GM21786 (cell line): ENCODE measurements around the gene GRID2.
"Not testable (repeated sequence)": the region's sequence is repeated elsewhere in the genome, so short reads cannot be mapped to it uniquely, and the experiment has no call there.

Experiments used
- ATAC-seq: cut with Tn5 transposase; IDR thresholded peaks from one replicate; pipeline ENCODE4 v1.9.1; 2021; ENCODE audit not compliant: unreplicated experiment

The GRID2 gene

GRCh38 chr4:92433272-92433758 lies 129.5 kb downstream of the GRID2 start:
- ATAC-seq: no peak

- not testable (repeated sequence) for ATAC-seq
These were observed 135.0 kb downstream of the GRID2 start for GRCh38 chr4:92438722-92439121.

GRCh38 chr4:92442131-92442530 lies 138.4 kb downstream of the GRID2 start:
- ATAC-seq: not testable (repeated sequence)

DNA sequence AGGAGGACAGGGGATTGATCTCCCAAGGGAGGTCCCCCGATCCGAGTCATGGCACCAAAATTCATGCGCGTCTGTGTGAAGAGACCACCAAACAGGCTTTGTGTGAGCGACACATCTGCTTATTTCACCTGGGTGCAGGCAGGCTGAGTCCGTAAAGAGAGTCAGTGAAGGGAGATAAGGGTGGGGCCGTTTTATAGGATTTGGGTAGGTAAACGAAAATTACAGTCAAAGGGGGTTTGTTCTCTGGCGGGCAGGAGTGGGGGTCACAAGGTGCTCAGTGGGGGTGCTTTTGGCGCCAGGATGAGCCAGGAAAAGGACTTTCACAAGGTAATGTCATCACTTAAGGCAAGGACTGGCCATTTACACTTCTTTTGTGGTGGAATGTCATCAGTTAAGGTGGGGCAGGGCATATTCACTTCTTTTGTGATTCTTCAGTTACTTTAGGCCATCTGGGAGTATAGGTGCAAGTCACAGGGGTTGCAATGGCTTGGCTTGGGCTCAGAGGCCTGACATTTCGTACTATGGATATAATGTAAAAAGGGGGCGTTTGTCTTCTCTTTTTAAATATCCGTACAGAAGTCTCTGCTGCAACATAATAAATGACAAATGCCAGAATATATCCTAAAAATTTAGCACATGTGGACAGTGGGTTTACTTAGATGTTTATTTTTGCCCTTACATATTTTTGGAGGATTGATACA lies 140.5 kb downstream of the GRID2 start:
- not testable (repeated sequence) for ATAC-seq

DNA sequence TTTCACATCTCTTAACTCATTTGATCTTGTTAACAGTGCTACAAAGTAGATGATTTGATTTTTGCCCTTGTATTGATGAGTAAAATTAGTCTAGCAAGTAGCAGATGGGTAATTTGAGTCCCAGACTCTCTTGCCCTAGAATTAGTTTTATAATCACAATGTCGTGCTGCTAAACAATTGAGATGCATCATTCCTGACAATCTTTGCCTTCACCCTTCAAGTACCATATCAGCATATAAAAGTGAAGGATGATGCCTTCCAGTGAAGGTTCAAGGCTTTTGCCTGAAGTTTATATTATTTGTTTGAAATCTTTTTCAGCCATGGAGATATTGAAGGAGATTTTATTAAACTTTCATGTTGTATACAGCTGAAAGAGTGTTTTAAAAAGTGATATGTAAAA lies 141.4 kb downstream of the GRID2 start:
- no peak for ATAC-seq

- ATAC-seq: no peak
These were observed 143.6 kb downstream of the GRID2 start for GRCh38 chr4:92447255-92447905.

GRCh38 chr4:92448176-92448575 lies 144.4 kb downstream of the GRID2 start:
- not testable (repeated sequence) for ATAC-seq

DNA sequence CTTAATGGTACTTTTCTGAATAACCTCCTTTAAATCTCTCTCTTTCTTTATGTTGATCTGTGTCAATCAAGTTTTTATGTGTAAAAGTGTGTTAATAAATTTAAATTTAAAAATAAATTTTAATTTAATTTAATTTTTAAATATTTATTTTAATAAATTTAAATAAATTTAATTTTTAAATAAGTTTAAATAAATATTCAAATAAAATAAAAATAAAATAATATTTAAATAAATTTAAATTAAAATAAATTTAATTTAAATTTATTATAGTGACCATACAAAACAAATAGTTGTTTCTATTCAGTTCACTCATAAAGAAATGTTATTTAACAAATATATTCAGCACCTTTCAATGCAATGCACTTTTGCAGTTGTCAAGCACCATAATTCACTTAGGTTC lies 146.9 kb downstream of the GRID2 start:
- no peak for ATAC-seq

GRCh38 chr4:92451782-92452181 lies 148.0 kb downstream of the GRID2 start:
- no peak for ATAC-seq

DNA sequence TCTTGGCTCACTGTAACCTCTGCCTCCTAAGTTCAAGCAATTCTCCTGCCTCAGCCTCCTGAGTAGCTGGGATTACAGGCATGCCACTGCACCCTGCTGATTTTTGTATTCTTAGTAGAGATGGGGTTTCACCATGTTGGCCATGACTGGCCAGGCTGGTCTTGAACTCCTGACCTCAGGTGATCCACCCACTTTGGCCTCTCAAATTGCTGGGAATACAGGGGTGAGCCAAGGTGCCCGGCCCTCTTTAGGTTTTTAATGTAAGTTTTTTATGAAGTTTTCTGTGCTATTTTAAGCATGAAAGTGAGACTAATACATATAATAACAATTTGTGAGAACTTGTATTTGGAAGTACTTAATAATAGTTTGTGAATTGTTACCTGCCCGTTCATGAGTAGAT lies 148.6 kb downstream of the GRID2 start:
- ATAC-seq: not testable (repeated sequence)

GRCh38 chr4:92455329-92455839 lies 151.6 kb downstream of the GRID2 start:
- ATAC-seq: no peak

DNA sequence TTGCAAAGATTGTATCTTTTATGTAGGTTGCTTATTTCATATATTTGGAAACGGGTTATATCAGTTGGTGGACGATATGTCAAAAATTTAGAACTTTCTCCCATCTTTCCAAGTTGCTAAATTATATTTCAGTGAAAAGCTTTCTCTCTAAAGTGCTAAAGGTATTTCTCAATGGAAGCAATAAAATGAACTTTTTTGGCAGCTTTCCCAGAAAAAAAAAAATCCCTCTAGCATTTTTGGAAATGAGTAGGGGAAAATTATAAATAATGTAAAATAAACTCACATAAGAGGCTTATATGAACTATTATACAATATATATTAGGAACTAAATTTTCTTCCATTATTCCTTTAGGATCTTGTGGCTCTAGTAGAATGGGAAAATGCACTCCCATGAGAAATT lies 152.2 kb downstream of the GRID2 start:
- no peak for ATAC-seq

GRCh38 chr4:92461732-92462131 lies 158.0 kb downstream of the GRID2 start:
- ATAC-seq: no peak

- no peak for ATAC-seq
These were observed 173.5 kb downstream of the GRID2 start for GRCh38 chr4:92477298-92477697.

DNA sequence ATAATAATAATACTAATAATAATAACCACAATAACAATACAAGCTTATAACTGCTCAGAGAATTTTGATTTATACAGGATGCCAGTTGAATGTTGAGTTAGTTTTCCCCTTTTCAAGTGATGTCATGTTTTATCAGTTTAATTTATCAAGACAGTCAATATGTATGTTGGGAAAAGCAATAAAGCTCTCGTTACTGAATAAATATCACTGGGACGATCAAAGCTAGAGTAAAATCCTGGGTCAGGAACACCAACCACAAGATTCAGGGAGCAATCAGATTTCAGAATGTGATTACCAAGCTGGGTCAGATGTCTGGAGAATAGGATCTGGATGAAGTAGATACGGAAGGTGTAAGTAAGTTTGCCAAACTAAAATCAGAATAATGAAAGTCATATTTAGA lies 179.6 kb downstream of the GRID2 start:
- no peak for ATAC-seq

DNA sequence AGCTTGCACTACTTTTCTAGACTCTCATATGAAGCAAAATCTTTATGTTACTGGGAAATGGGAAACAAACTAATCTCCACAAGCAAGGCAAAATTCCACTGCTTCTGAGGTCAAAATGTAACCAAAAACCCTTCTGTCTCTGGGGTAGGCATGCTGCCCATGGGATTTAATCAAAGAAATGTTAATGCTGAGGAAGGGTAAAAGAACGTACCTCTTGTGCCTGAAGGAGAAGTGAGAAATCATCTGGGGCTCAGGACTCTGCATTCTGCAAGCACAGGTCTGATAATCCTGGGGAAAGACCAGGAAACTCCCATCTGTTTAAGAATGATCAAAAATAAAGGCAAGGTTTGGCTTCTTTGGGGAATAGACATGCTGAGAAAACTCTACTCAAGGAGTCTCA lies 184.7 kb downstream of the GRID2 start:
- no peak for ATAC-seq

DNA sequence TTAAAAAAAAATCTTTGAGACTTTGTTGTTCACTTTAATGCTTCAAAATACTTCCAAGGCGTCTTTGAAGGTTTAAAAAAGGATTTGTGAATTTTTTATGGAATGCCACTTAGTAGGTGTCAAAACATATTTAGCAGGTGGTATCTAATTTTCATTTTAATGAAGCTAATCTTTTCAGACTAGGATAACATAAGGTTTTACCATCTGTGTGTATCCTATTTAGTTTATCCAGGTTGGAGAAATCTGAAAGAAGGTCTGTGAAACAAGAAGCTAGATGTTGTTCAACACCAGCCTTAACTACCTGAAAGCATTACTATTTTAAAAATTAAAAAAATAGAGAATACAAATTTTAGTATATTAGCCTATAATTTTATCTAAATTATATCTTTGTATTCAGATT lies 193.4 kb downstream of the GRID2 start:
- ATAC-seq: no peak

- ATAC-seq: no peak
These were observed 197.7 kb downstream of the GRID2 start for GRCh38 chr4:92501456-92501855.

- ATAC-seq: no peak
These were observed 203.2 kb downstream of the GRID2 start for GRCh38 chr4:92506933-92507332.

DNA sequence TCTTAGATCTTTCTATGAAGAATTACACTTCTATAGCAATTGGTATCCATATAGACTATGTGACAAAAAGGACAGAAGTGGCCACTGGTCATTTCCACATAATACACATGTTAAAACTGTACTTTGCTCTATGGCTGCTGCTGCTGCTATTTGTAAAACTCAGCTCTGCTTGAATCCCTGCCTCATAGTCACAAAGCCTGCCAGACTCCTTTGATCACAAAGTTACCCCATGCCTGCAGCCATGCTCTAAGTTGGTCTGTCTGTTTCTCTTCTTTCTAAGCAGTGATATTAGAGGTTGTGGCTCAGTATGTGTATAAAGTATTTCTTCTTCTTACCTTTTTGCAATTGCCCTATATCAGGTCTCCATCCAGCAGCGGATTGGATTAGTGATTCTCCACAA lies 210.9 kb downstream of the GRID2 start:
- ATAC-seq: no peak

DNA sequence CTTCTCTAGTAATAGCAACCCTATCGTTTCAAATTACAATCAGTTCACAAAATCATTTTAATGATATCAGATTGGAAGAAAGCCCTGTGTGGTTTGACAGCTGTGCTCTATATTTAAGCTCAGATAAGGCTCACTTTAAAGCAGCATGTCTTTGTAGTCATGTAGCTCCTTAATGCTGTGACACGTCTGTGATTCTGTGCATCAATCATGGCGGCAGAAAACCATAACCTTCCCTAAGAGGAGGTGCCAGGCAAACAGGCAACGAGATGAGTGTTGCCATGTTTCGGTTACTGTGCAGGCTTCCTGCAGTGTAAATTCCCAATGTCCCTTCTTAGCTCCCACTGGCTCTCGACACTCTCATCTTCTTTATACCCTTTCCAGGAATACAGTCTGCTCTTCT lies 212.7 kb downstream of the GRID2 start:
- no peak for ATAC-seq

- no peak for ATAC-seq
These were observed 216.0 kb downstream of the GRID2 start for GRCh38 chr4:92519727-92520126.
